T follicular helper cell (primary cell): ENCODE data around the gene FAM3A.
A peak's percentile ranks its signal among the peaks of the same experiment; 100 is the strongest.
"Not testable (repeated sequence)": the region's sequence is repeated elsewhere in the genome, so short reads cannot be mapped to it uniquely, and the experiment has no call there.

Experiments used
- DNase-seq: peaks from one replicate; pipeline ENCODE4 v3.0.0-alpha.2; 2020; ENCODE audit warnings: low read depth
- total RNA-seq, 2 experiments: gene quantifications; one replicate each; lab custom pipeline; 2026; lab: John Stamatoyannopoulos, UW

FAM3A gene
- 22.2 to 40.1 reads per million in 2 experiments for total RNA-seq

GRCh38 chrX:154515966-154516655, at the start of gene FAM3A:
Gene FAM3A (minus strand): TSS chrX:154516232. CDS start chrX:154515772, 460 bp downstream.
- DNase-seq = peak; percentile 87

- DNase-seq = not testable (repeated sequence)
Measured at GRCh38 chrX:154562295-154562694, 46.3 kb upstream of the FAM3A start.

GRCh38 chrX:154560326-154560725, 44.3 kb upstream of the FAM3A start:
- DNase-seq = not testable (repeated sequence)

GRCh38 chrX:154558896-154559295, 42.9 kb upstream of the FAM3A start:
- not testable (repeated sequence) for DNase-seq

- DNase-seq = not testable (repeated sequence)
Measured at GRCh38 chrX:154558060-154558690, 42.1 kb upstream of the FAM3A start.

GRCh38 chrX:154552112-154552806, 36.2 kb upstream of the FAM3A start:
- DNase-seq = not testable (repeated sequence)

- no peak for DNase-seq
Measured at GRCh38 chrX:154549766-154550165, 33.7 kb upstream of the FAM3A start.

GRCh38 chrX:154548028-154548316, 31.9 kb upstream of the FAM3A start:
- no peak for DNase-seq

GRCh38 chrX:154547245-154548027, 31.4 kb upstream of the FAM3A start, which contains the start of gene IKBKG:
Gene IKBKG (plus strand): TSS chrX:154547620. CDS start chrX:154552003, 4,383 bp downstream.
- DNase-seq = peak; percentile 80

GRCh38 chrX:154546354-154547244, 30.6 kb upstream of the FAM3A start, which contains the start of gene G6PD:
Gene G6PD (minus strand): TSS chrX:154546846. CDS start chrX:154546155, 691 bp downstream.
- DNase-seq = peak; percentile 76

GRCh38 chrX:154545673-154546274, 29.7 kb upstream of the FAM3A start:
- DNase-seq = no peak

GRCh38 chrX:154542723-154543424, 26.8 kb upstream of the FAM3A start:
- DNase-seq = no peak

GRCh38 chrX:154541896-154542722, 26.1 kb upstream of the FAM3A start:
- DNase-seq = no peak

- no peak for DNase-seq
Measured at GRCh38 chrX:154541589-154541895, 25.5 kb upstream of the FAM3A start.

GRCh38 chrX:154540897-154541535, 25.0 kb upstream of the FAM3A start:
- DNase-seq = no peak

GRCh38 chrX:154540365-154540764, 24.3 kb upstream of the FAM3A start:
- DNase-seq = not testable (repeated sequence)

GRCh38 chrX:154539077-154539476, 23.0 kb upstream of the FAM3A start:
- DNase-seq = no peak

- DNase-seq = no peak
Measured at GRCh38 chrX:154535892-154536291, 19.9 kb upstream of the FAM3A start.
